HG02571 (cell line): ENCODE measurements around the gene LY6G5C.

Source experiments
- ATAC-seq: cut with Tn5 transposase; IDR thresholded peaks from one replicate; pipeline ENCODE4 v1.9.1; 2021; ENCODE audit warnings: mild to moderate bottlenecking, moderate library complexity; ENCODE audit not compliant: unreplicated experiment

Gene LY6G5C

DNA sequence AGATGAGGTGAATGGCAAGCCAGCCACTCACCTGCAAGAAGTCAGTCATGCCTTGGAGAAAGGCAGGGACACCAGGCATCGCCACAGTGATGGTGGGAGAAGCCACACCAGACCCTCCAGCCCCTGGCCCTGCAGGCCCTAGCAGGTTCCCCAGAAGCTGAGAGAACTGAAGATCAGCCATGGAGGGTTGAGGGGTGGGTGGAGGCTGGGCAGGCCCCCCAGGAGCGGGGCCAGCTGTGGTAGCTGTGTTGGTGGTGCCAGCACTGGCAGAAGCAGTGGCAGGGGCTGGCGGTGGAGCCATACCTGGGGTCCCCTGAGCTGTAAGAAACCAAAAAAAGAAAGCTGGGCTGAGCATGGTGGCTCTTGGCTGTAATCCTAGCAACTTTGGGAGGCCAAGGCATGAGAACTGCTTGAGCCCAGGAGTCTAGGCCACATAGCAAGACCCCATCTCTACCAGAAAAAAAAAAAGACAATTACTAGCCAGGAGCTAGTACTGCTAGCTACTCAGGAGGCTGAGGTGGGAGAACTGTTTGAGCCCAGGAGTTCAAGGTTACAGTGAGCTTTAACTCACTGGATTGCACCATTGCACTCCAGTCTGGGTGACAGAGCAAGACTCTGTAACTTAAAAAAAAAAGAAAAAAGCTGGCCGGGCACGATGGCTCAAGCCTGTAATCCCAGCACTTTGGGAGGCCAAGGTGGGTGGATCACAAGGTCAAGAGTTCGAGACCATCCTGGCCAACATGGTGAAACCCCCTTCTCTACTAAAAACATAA lies 37.9 kb downstream of the LY6G5C start:
- ATAC-seq: no peak

DNA sequence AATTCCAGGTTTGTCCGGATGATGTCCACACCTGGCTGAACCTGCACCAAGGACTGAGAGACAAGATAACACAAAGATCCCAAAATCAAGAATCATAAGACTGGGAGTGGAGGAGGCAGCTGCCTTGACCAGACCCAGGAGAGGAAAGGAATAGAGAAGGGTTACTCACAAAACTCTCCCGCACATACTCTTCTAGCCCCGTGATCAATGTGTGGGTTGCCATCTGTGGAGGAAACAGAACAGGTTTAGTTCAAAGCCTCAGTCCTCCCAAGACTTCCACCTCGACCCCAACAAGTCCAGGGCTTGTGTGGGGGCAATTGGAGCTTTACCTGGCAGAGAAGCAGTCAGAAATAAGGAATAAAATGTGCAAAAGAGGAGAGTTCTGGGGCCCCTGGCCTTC lies 39.5 kb downstream of the LY6G5C start:
- no peak for ATAC-seq

DNA sequence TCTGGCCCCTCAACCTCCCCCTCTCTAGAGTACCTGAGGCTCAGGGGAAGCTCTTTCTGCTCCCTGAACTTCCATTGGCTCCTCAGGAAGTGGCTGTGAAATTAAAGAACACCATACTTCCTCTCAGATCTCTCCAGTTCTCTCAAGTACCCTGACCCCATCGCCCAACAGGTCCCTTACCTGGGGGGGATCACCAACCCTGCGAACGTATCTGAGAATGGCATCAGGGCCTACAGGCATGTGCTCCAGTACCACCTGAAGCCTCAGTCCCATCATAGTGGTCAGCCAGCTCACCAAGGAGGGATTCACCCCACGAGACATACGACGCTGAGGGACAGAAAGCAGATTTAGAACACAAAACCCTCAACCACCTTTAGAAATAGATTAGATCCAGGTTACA lies 40.3 kb downstream of the LY6G5C start:
- ATAC-seq: no peak

DNA sequence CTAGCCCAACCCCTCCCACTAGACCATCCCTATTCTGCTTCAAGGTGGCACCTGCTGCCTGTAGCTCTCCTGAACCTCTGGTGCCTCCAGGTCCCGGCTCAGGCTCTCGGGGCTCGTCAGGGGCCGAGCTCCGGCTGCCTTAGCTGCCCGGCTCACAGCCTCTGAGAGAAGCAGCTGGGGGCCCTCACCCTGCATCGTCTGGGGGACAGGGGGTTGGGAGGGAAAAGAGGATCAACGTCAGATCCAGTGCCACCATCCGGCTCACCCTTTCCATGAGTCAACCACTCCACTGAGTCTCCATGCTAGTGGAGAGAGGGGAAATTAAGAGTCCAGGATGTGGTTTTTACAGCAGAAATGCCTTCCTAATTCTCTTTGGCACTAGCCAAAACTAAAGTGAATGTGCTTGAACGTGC lies 41.4 kb downstream of the LY6G5C start:
- no peak for ATAC-seq

DNA sequence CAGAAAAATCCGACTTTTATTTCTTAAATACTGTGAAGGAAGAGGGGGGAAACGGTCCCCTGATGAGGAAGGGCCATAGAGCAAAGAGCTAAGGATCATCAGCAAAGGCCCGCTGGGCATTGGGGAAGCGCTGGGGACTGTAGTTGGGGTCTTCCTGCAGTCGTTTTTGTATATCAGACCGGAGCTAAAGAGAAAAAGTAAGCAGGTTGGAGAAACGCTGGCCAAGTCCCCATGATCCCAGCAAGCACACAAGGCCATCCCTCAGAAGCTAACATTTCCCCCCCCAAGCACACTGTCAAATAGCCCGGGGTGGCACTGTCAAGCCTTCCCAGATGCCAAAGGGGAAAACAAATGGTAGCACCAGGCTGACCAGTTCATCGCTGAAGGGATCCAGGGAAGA lies 41.8 kb downstream of the LY6G5C start:
- no peak for ATAC-seq

DNA sequence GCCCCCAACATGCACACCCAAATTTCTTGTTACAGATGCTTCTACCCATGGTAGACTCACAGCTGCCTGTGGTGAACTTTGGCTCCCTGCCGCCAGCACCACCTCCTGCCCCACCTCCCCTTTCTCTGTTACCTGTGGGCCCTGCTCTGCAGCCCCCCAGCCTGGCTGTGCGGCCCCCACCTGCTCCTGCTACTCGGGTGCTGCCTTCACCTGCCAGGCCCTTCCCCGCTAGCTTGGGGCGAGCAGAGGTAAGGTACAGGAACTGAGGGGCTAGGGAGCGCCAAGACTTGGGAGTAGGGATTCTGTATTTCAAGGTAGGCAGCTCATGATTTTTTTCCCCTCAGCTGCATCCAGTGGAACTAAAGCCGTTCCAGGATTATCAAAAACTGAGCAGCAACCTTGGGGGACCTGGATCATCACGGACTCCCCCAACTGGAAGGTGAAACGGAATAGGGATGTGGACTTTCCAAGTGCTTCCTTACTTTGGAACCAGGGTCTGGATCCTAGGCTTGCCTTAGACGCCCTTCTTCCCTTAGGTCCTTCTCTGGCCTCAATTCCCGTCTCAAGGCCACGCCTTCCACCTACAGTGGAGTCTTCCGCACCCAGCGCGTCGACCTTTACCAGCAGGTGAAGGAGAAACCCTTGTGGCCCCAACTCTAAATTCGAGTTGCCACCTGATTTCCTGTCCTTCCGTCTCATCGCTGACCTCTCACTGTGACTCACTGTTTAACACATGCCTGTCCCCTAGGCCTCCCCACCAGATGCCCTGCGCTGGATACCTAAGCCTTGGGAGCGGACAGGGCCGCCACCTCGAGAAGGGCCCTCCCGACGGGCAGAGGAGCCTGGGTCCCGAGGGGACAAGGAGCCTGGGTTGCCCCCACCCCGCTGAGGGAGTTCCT lies 43.9 kb downstream of the LY6G5C start:
- no peak for ATAC-seq

DNA sequence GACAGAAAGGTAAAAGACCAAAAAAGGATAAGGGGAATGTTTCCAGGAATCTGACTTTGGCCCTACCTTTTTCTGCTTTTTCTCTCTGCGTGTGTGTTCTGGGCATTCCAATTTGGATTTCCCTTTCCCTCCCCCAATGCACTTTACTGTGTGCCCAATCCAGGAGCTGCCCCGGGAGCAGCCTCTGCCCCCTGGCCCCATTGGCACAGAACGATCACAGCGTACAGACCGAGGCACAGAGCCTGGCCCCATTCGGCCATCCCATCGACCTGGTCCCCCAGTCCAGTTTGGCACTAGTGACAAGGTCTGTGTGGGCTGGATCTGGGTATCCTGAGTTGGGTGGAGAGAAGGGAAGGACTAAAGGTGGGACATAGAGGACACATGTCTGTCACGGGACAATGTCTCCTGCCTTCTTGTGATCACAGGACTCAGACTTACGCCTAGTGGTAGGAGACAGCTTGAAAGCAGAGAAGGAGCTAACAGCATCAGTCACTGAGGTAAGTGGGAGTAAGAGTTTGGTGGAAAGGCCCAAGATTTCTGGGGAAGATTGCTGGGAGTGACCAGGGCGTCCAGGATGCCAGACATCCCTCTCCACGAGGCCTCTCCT lies 45.8 kb downstream of the LY6G5C start:
- ATAC-seq: no peak

DNA sequence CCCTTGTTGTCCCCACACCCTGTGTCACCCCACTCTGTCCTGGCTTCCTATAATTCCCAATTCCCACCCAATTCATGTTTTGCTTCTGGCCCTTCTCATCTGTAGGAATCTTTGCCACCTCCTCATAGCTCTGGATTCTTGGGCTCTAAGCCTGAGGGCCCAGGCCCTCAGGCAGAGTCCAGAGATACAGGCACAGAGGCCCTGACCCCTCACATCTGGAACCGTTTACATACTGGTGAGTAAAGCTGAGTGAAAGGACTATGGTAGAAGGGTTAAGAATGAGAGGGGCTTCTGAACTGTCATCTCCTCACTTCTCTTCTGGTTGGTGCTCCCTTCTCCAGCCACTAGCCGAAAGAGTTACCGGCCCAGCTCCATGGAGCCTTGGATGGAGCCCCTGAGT lies 46.7 kb downstream of the LY6G5C start:
- no peak for ATAC-seq

DNA sequence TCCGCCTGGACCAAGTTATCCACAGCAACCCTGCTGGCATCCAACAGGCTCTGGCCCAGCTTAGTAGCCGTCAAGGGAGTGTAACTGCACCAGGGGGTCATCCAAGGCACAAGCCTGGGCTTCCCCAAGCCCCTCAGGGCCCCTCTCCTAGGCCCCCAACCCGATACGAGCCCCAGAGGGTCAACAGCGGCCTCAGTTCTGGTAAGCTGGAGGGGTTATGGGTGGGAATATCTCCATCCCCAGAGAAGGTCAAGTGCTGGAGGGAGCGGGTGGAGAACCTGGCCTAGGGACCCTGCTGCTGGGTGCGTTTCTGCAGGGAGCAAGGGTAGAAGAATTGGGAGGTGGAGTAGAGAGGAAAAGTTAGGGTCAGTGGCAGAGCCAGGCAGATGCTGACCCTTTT lies 47.4 kb downstream of the LY6G5C start:
- ATAC-seq: no peak

DNA sequence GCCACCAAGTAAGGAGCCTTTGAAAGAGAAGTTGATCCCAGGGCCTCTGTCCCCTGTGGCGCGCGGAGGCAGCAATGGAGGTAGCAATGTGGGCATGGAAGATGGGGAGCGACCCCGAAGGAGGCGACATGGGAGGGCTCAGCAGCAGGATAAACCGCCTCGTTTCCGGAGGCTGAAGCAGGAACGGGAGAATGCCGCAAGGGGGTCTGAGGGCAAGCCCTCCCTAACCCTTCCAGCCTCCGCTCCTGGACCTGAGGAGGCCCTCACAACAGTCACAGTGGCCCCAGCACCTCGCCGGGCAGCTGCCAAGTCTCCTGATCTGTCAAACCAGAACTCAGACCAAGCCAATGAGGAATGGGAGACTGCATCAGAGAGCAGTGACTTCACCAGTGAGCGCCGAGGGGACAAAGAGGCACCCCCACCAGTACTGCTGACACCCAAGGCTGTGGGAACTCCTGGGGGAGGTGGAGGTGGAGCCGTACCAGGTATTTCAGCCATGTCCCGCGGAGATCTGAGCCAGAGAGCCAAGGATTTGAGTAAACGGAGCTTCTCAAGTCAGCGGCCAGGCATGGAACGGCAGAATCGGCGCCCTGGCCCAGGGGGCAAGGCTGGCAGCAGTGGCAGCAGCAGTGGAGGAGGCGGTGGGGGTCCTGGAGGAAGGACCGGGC lies 48.5 kb downstream of the LY6G5C start:
- ATAC-seq: no peak

DNA sequence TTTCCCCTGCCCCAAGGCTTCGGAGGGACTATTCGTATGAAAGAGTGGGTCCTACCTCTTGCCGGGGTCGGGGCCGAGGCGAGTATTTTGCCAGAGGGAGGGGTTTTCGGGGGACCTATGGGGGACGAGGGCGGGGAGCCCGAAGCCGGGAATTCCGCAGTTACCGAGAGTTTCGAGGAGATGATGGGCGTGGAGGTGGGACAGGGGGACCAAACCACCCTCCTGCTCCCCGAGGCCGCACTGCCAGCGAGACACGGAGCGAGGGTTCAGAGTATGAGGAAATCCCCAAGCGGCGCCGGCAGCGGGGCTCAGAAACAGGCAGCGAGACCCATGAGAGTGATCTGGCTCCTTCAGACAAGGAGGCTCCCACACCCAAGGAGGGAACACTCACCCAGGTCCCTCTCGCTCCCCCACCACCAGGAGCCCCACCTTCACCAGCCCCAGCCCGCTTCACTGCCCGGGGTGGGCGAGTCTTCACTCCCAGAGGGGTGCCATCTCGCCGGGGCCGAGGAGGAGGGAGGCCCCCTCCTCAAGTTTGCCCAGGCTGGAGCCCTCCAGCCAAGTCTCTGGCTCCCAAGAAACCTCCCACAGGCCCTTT lies 49.1 kb downstream of the LY6G5C start:
- ATAC-seq: no peak

DNA sequence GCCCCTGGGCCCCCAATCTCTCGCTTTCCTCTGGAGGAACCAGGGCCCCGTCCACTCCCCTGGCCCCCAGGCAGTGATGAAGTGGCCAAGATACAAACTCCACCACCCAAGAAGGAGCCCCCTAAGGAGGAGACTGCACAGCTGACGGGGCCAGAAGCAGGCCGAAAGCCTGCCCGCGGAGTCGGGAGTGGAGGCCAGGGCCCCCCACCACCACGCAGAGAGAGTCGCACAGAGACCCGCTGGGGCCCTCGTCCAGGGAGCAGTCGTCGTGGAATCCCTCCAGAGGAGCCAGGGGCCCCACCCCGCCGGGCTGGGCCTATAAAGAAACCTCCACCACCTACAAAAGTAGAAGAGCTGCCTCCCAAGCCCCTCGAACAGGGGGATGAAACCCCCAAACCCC lies 49.7 kb downstream of the LY6G5C start:
- no peak for ATAC-seq

DNA sequence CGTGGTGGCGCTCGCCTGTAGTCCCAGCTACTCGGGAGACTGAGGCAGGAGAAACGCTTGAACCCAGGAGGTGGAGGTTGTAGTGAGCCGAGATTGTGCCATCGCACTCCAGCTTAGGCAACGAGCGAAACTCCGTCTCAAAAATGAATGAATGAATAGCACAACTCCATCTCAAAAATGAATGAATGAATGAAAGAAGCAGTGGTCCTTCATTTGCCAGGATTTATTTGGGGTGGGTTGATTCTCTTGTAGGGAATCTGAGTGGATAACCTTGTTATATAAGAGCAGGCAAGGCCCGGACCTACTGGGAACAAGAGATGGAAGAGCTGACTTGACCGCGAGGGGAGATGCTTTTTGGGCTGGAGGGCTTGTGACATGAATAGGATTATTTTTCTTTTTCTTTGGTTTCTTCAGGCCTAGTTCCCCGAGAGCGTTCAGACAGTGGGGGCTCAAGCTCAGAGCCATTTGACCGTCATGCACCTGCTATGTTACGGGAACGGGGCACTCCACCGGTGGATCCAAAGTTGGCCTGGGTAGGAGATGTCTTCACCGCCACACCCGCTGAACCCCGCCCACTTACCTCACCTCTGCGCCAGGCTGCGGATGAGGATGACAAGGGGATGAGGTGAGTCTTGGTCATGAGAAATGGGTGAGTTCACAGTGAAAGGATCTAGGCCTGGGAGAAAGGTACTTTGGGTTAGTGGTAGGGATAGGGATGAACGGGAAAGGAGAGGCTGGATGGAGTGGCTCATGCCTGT lies 50.5 kb downstream of the LY6G5C start:
- no peak for ATAC-seq

DNA sequence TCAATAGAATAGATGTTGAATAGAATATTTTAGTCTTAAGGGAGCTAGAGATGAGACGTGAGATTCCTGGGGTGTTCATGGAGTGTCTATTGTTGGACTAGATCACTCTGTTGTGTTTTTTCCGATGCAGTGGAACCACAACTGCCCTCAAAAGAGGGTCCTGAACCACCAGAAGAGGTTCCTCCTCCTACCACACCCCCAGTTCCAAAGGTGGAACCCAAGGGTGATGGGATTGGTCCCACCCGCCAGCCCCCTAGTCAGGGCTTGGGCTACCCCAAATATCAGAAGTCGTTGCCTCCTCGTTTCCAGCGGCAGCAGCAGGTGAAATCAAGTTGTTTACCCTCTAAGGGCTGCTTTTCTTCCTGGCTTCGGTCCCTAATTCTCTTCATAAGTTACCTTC lies 51.9 kb downstream of the LY6G5C start:
- ATAC-seq: no peak

DNA sequence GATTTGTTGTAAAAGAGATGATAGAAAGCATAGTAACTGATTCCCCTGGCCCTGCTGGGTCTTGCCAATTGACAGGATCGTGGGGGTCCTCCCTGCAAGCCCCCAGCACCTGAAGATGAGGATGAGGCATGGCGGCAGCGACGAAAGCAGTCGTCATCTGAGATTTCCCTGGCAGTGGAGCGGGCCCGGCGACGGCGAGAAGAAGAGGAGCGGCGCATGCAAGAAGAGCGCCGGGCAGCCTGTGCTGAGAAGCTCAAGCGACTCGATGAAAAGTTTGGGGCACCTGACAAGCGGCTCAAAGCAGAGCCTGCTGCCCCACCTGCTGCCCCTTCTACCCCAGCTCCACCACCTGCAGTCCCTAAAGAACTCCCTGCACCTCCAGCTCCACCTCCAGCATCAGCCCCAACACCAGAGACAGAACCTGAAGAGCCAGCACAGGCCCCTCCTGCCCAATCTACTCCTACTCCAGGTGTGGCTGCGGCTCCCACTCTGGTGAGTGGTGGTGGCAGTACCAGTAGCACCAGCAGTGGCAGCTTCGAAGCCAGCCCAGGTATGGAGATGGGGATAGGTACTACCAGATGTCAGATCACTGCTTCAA lies 53.1 kb downstream of the LY6G5C start:
- no peak for ATAC-seq

DNA sequence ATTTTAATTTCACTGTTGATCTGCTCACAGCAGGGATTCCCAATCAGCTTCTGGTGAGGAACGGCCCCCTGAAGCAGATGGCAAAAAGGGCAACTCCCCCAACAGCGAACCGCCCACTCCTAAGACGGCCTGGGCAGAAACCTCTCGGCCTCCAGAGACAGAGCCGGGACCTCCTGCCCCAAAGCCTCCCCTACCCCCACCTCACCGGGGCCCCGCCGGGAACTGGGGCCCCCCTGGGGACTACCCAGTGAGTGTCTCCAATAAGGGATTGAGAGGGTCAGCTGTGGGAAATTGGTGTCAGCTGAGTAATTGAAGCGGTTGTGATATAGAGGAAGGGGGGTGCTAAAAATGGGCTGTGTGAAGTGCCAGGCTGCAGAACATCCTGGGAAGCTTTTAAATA lies 53.9 kb downstream of the LY6G5C start:
- ATAC-seq: no peak
